Measurements from ENCODE around the gene ADAM20. TPM values are rescaled to one million over a fixed set of nuclear protein-coding genes. Genes with fewer than 3 reads are reported as not detected.
"Not testable (repeated sequence)": the region's sequence is repeated elsewhere in the genome, so short reads cannot be mapped to it uniquely, and the experiment has no call there.

The ADAM20 gene
- polyA plus RNA-seq, 1 experiment = 0.11 TPM

GRCh38 chr14:70514168-70515069 lies 20.4 kb downstream of the ADAM20 start:
- Histone ChIP-seq H3K4me3 (ENCODE audit: low read depth, low read length) (no peak overlapping the region), H3K9me3 (ENCODE audit: control insufficient read depth, insufficient read depth, low read length) (no peaks in the 10 kb centered on the region), H3K27me3 (ENCODE audit: control insufficient read depth, insufficient read depth, low read length) (no peaks in the 10 kb centered on the region), H3K27ac (ENCODE audit: low read depth, low read length) (no peak overlapping the region)
- TF ChIP-seq CTCF (IDR thresholded peaks at IDR 0.05; ENCODE audit: low read depth, low read length) = no peak
- ChIA-PET CTCF (no interaction called here), POLR2A (no interaction called here)
- no peak for DNase-seq (ENCODE audit: low read depth, low spot score)

- CTCF ChIA-PET = no interaction called here
- no peaks in the 10 kb centered on the region; the same call in 1 of the 2 replicates for H3K9me3 ChIP-seq (ENCODE audit: control insufficient read depth, insufficient read depth, low read length)
- H3K4me3 ChIP-seq (ENCODE audit: low read depth, low read length) = no peak overlapping the region
- no peaks in the 10 kb centered on the region for H3K27me3 ChIP-seq (ENCODE audit: control insufficient read depth, insufficient read depth, low read length)
- H3K27ac ChIP-seq (ENCODE audit: low read depth, low read length) = no peak overlapping the region
- no peak for TF ChIP-seq CTCF (IDR thresholded peaks at IDR 0.05; ENCODE audit: low read depth, low read length)
- no peak for DNase-seq (ENCODE audit: low read depth, low spot score)
- POLR2A ChIA-PET = no interaction called here
Observed at GRCh38 chr14:70498191-70498590, 36.6 kb downstream of the ADAM20 start.

GRCh38 chr14:70489579-70490200 lies 45.1 kb downstream of the ADAM20 start:
- ChIA-PET CTCF (no interaction called here), POLR2A (interaction anchor here (0.7 kb wide), 1 partner anchor 302 kb away, joined by 3 read pairs; no protein-coding TSS in a partner anchor)
- H3K4me3 ChIP-seq (ENCODE audit: low read depth, low read length) = no peak overlapping the region
- no peak overlapping the region for H3K27ac ChIP-seq (ENCODE audit: low read depth, low read length)
- H3K9me3 ChIP-seq (ENCODE audit: control insufficient read depth, insufficient read depth, low read length) = peaks cover 6% of the 10 kb centered on the region
- DNase-seq (ENCODE audit: low read depth, low spot score) = no peak
- TF ChIP-seq CTCF (IDR thresholded peaks at IDR 0.05; ENCODE audit: low read depth, low read length) = no peak
- no peaks in the 10 kb centered on the region for H3K27me3 ChIP-seq (ENCODE audit: control insufficient read depth, insufficient read depth, low read length)

- H3K27me3 ChIP-seq (ENCODE audit: control insufficient read depth, insufficient read depth, low read length); POLR2A ChIA-PET; H3K27ac ChIP-seq (ENCODE audit: low read depth, low read length); H3K9me3 ChIP-seq (ENCODE audit: control insufficient read depth, insufficient read depth, low read length); CTCF ChIA-PET; H3K4me3 ChIP-seq (ENCODE audit: low read depth, low read length); DNase-seq (ENCODE audit: low read depth, low spot score): not testable (repeated sequence)
Observed at GRCh38 chr14:70477356-70478105, 57.3 kb downstream of the ADAM20 start.

GRCh38 chr14:70475459-70475858 lies 59.3 kb downstream of the ADAM20 start:
- POLR2A ChIA-PET = not testable (repeated sequence)

More at GRCh38 chr14:70475459-70475858, 59.3 kb downstream of the ADAM20 start:
- DNase-seq (ENCODE audit: low read depth, low spot score); H3K4me3 ChIP-seq (ENCODE audit: low read depth, low read length); H3K27me3 ChIP-seq (ENCODE audit: control insufficient read depth, insufficient read depth, low read length); CTCF ChIA-PET; H3K27ac ChIP-seq (ENCODE audit: low read depth, low read length); H3K9me3 ChIP-seq (ENCODE audit: control insufficient read depth, insufficient read depth, low read length): not testable (repeated sequence)

Measured in AG04450 (cell line).